H1 (cell line): ENCODE results near the gene SS18L1. TPM values are rescaled to one million over a fixed set of nuclear protein-coding genes. Genes with fewer than 3 reads are reported as not detected.
A peak's percentile ranks its signal among the peaks of the same experiment; 100 is the strongest.

Experiments
- CTCF ChIA-PET: fragments of 300-600 bp; sonication (Branson Sonifier 250); formaldehyde crosslinking; loops from one replicate; lab custom pipeline; 2021; ENCODE audit not compliant: partially characterized antibody; lab: Charles Lee
- POLR2A ChIA-PET: fragments of 300-600 bp; sonication (Branson Sonifier 250); formaldehyde crosslinking; loops from one replicate; lab custom pipeline; 2021; ENCODE audit warnings: inconsistent platforms; ENCODE audit not compliant: partially characterized antibody; lab: Charles Lee
- DNase-seq, 2 experiments: peaks; one replicate each; pipeline versions ENCODE4 v3.0.0 to v3.0.0-alpha.2; 2010 to 2022; ENCODE audit warnings: low spot score in 2 of 2, low read depth in 1 of 2, mixed read lengths in 1 of 2
- FAIRE-seq: peaks from 2 replicates; lab custom pipeline; 2011; peaks lifted over from hg19 to GRCh38; lab: Jason Lieb, UNC
- H2AFZ ChIP-seq: 2 replicates; pipeline ENCODE4 v1.8.1; 2012; ENCODE audit warnings: low read length, inconsistent platforms
- H2AK5ac ChIP-seq: 2 replicates; pipeline ENCODE4 v1.6.1; 2013; ENCODE audit warnings: low read depth, low read length
- H2BK120ac ChIP-seq: replicated peaks from 2 replicates; pipeline ENCODE3; 2013; ENCODE audit warnings: low read depth, low read length, inconsistent platforms
- H2BK12ac ChIP-seq: 2 replicates; pipeline ENCODE4 v1.6.1; 2013; ENCODE audit warnings: low read depth, low read length
- H2BK15ac ChIP-seq: 2 replicates; pipeline ENCODE4 v1.6.1; 2013; ENCODE audit warnings: low read length
- H2BK20ac ChIP-seq: 2 replicates; pipeline ENCODE4 v1.6.1; 2013; ENCODE audit warnings: low read length
- H2BK5ac ChIP-seq: 2 replicates; pipeline ENCODE4 v1.6.1; 2013; ENCODE audit warnings: low read depth, low read length
- H3K14ac ChIP-seq: 2 replicates; pipeline ENCODE4 v1.6.1; 2013; ENCODE audit warnings: inconsistent platforms; ENCODE audit not compliant: insufficient read length
- H3K18ac ChIP-seq: 2 replicates; pipeline ENCODE4 v1.6.1; 2013; ENCODE audit warnings: low read length; ENCODE audit errors: extremely low read depth
- H3K23ac ChIP-seq: 2 replicates; pipeline ENCODE4 v1.6.1; 2013; ENCODE audit warnings: inconsistent platforms; ENCODE audit not compliant: insufficient read length
- H3K23me2 ChIP-seq: 2 replicates; pipeline ENCODE4 v1.6.1; 2013; ENCODE audit warnings: low read depth, low read length
- H3K27ac ChIP-seq: 2 replicates; pipeline ENCODE4 v1.6.1; 2011; ENCODE audit warnings: low read depth, low read length, inconsistent platforms
- H3K27me3 ChIP-seq, 4 experiments: replicated peaks in 1 of 4; 1 replicate in 1 of 4; 2 replicates in 3 of 4; pipeline versions ENCODE4 v1.6.1 to v1.8.1; 2011 to 2013; ENCODE audit warnings: low read length in 3 of 4, mild to moderate bottlenecking in 3 of 4, inconsistent platforms in 2 of 4, mixed read lengths in 2 of 4, moderate library complexity in 1 of 4; ENCODE audit not compliant: control insufficient read depth in 3 of 4, insufficient read depth in 3 of 4; ENCODE audit errors: extremely low read depth in 1 of 4
- H3K36me3 ChIP-seq, 4 experiments: 2 replicates each; pipeline versions ENCODE4 v1.6.1 to v1.8.1; 2011 to 2013; ENCODE audit warnings: mild to moderate bottlenecking in 4 of 4, low read length in 3 of 4, moderate library complexity in 2 of 4, control low read depth in 1 of 4, inconsistent platforms in 1 of 4; ENCODE audit not compliant: insufficient read depth in 4 of 4, control insufficient read depth in 2 of 4
- H3K4ac ChIP-seq: replicated peaks from 2 replicates; pipeline ENCODE3; 2013; ENCODE audit warnings: low read length, low read depth, mixed read lengths, inconsistent platforms; ENCODE audit not compliant: insufficient read length
- H3K4me1 ChIP-seq, 4 experiments: replicated peaks in 1 of 4; 1 replicate in 1 of 4; 2 replicates in 3 of 4; pipeline versions ENCODE4 v1.6.1 to v1.8.1; 2011 to 2013; ENCODE audit warnings: low read length in 3 of 4, inconsistent platforms in 2 of 4, mixed read lengths in 1 of 4; ENCODE audit not compliant: insufficient read depth in 4 of 4, control insufficient read depth in 3 of 4
- H3K4me2 ChIP-seq, 2 experiments: 2 replicates each; pipeline versions ENCODE4 v1.6.1 to v1.8.1; 2011 to 2013; ENCODE audit warnings: low read depth in 2 of 2, low read length in 2 of 2, control low read depth in 1 of 2, inconsistent platforms in 1 of 2, mild to moderate bottlenecking in 1 of 2; ENCODE audit not compliant: insufficient read depth in 1 of 2
- H3K4me3 ChIP-seq, 4 experiments: fragments of 200-600, 300-600 bp in 1 of 4; sonication (generic), shearing (Covaris generic), sonication (Bioruptor Twin) in 1 of 4; 2 replicates each; pipeline versions ENCODE4 v1.5.1 to v1.8.1; 2011 to 2016; ENCODE audit warnings: low read length in 4 of 4, low read depth in 3 of 4, control low read depth in 2 of 4, inconsistent platforms in 2 of 4, mild to moderate bottlenecking in 2 of 4, mixed read lengths in 1 of 4, moderate library complexity in 1 of 4; ENCODE audit not compliant: insufficient read depth in 2 of 4; ENCODE audit errors: extremely low read depth in 1 of 4
- H3K56ac ChIP-seq: replicated peaks from 2 replicates; pipeline ENCODE3; 2013; ENCODE audit warnings: low read depth, mild to moderate bottlenecking, mixed read lengths, low read length, inconsistent platforms; ENCODE audit not compliant: insufficient read length
- H3K79me1 ChIP-seq: 2 replicates; pipeline ENCODE4 v1.6.1; 2013; ENCODE audit warnings: low read depth, low read length, control low read depth
- H3K79me2 ChIP-seq, 2 experiments: 2 replicates each; pipeline versions ENCODE4 v1.6.1 to v1.8.1; 2012 to 2013; ENCODE audit warnings: low read length in 2 of 2, mild to moderate bottlenecking in 2 of 2, inconsistent platforms in 1 of 2; ENCODE audit not compliant: insufficient read depth in 2 of 2, control insufficient read depth in 1 of 2
- H3K9ac ChIP-seq, 4 experiments: replicated peaks in 1 of 4; 1 replicate in 1 of 4; 2 replicates in 3 of 4; pipeline versions ENCODE4 v1.6.1 to v1.8.1; 2011 to 2013; ENCODE audit warnings: low read depth in 3 of 4, low read length in 3 of 4, control low read depth in 2 of 4, mild to moderate bottlenecking in 2 of 4, moderate library complexity in 2 of 4, inconsistent platforms in 1 of 4; ENCODE audit errors: extremely low read depth in 1 of 4
- H3K9me3 ChIP-seq, 2 experiments: 2 replicates each; pipeline versions ENCODE4 v1.6.1 to v1.8.1; 2012 to 2013; ENCODE audit warnings: mild to moderate bottlenecking in 2 of 2, moderate library complexity in 2 of 2, control low read depth in 1 of 2, inconsistent platforms in 1 of 2, low read depth in 1 of 2, low read length in 1 of 2, mixed read lengths in 1 of 2; ENCODE audit not compliant: insufficient read depth in 2 of 2
- H4K20me1 ChIP-seq, 2 experiments: replicated peaks in 1 of 2; 2 replicates each; pipeline versions ENCODE3 to v1.8.1; 2011 to 2013; ENCODE audit warnings: inconsistent platforms in 2 of 2, low read length in 2 of 2, mild to moderate bottlenecking in 1 of 2; ENCODE audit not compliant: insufficient read depth in 2 of 2, control insufficient read depth in 1 of 2
- H4K5ac ChIP-seq: 2 replicates; pipeline ENCODE4 v1.6.1; 2013; ENCODE audit warnings: low read length, low read depth, mixed read lengths, inconsistent platforms; ENCODE audit not compliant: insufficient read length
- H4K8ac ChIP-seq: 2 replicates; pipeline ENCODE4 v1.8.0; 2013; ENCODE audit warnings: mild to moderate bottlenecking, moderate library complexity, low read length, inconsistent platforms; ENCODE audit not compliant: insufficient read depth; ENCODE audit errors: extremely low read depth
- H4K91ac ChIP-seq: replicated peaks from 2 replicates; pipeline ENCODE3; 2013; ENCODE audit warnings: low read length, mixed read lengths, inconsistent platforms; ENCODE audit not compliant: insufficient read length
- ATF2 ChIP-seq: IDR thresholded peaks from 2 replicates; pipeline ENCODE4 v1.6.1; 2012; ENCODE audit warnings: low read length, inconsistent platforms
- CEBPB ChIP-seq: IDR thresholded peaks from 2 replicates; pipeline ENCODE4 v1.6.1; 2012; ENCODE audit warnings: low read depth, low read length
- WGBS, 2 experiments: shearing (Covaris generic) in 1 of 2; methylation state at CpG; one replicate each; pipeline versions ENCODE4 v1.1.6 to v1.1.7; 2013 to 2015; ENCODE audit warnings: low lambda C conversion rate in 2 of 2, mixed read lengths in 2 of 2, inconsistent platforms in 1 of 2, low coverage in 1 of 2, missing lambda C conversion rate in 1 of 2; ENCODE audit not compliant: insufficient replicate concordance in 2 of 2, insufficient coverage in 1 of 2, insufficient read length in 1 of 2; ENCODE audit errors: extremely low coverage in 1 of 2, missing lambda C conversion rate in 1 of 2; 5-methylcytosine and 5-hydroxymethylcytosine counted together
- polyA plus RNA-seq, 7 experiments: library from polyadenylated mRNA; depleted of rRNA in 3 of 7; stranded (reverse) in 5 of 7; unstranded in 2 of 7; fragments of >200 nt in 5 of 7; fragments of 200-250 nt in 2 of 7; gene quantifications; 1 replicate in 5 of 7; 2 replicates in 1 of 7; 4 replicates in 1 of 7; pipeline versions ENCODE4 v1.2.1 to v1.2.3, GENCODE V29; 2011 to 2013; ENCODE audit warnings: missing spikeins in 2 of 7, mixed read lengths in 2 of 7
- total RNA-seq: library from RNA; stranded (reverse); fragmentation: NEBNext Ultra II Directional; extraction: Animal tissue kit (Norgen Biotek cat#: 25700); gene quantifications from 2 replicates; pipeline ENCODE4 v1.2.1, GENCODE V29; 2021

SS18L1 gene
- total and polyA plus RNA-seq, 2 of the 8 experiments (the other 6 are each of a cell fraction or from before 2014, with no cell fraction given): 28.4 to 29.7 TPM

- FAIRE-seq: no peak
- CTCF ChIA-PET: interaction anchor here (1.3 to 2.1 kb wide), 3 partner anchors 7 to 30 kb away, joined by 4 to 6 read pairs (median 6); no protein-coding TSS in a partner anchor
Observed at GRCh38 chr20:62165762-62166399, 22.3 kb downstream of the SS18L1 start.

More at GRCh38 chr20:62165762-62166399, 22.3 kb downstream of the SS18L1 start:
- TF ChIP-seq CEBPB: peak; percentile 97
- TF ChIP-seq ATF2: no peak
- Histone ChIP-seq H3K79me2 (no peaks in the 10 kb centered on the region), H2BK15ac (no peak overlapping the region), H3K4ac (no peak overlapping the region), H3K23me2 (no peaks in the 10 kb centered on the region), H2AK5ac (no peak overlapping the region), H2BK20ac (no peak overlapping the region), H3K14ac (no peak overlapping the region), H3K79me1 (no peaks in the 10 kb centered on the region), H4K20me1 (peaks cover 4 to 24% of the 10 kb centered on the region in 2 experiments), H2BK12ac (no peak overlapping the region), H3K23ac (no peak overlapping the region), H2AFZ (no peak overlapping the region), H4K91ac (no peak overlapping the region), H3K27me3 (no peaks in the 10 kb centered on the region), H3K18ac (no peak overlapping the region), H4K8ac (no peak overlapping the region), H4K5ac (no peak overlapping the region), H3K4me1 (no peaks in the 10 kb centered on the region), H3K9ac (no peak overlapping the region), H2BK120ac (no peak overlapping the region), H3K27ac (no peak overlapping the region), H2BK5ac (no peak overlapping the region; the same call in 1 of the 2 replicates), H3K9me3 (no peaks in the 10 kb centered on the region), H3K4me2 (no peak overlapping the region), H3K56ac (no peak overlapping the region), H3K36me3 (peaks cover 11 to 52% (median 30%) of the 10 kb centered on the region in 4 experiments), H3K4me3 (no peak overlapping the region)
- POLR2A ChIA-PET: interaction anchor here (0.9 to 1.6 kb wide), 4 partner anchors 9 to 43 kb away, joined by 3 to 7 read pairs (median 4); no protein-coding TSS in a partner anchor
- no peak for DNase-seq
- WGBS, 2 experiments: 88% methylated on average over 24 of the region's 25 CpGs; no CpG with 5 or more reads in 1 of the 2 experiments
